Omental fat pad (tissue), 4 donors: ENCODE measurements around the gene SH3BP4. TPM values are rescaled to one million over a fixed set of nuclear protein-coding genes. Genes with fewer than 3 reads are reported as not detected.

Source experiments
- ATAC-seq: fragments of 150-250 bp; one replicate; pipeline ENCODE4 v1.9.1; 2016; ENCODE audit warnings: mild to moderate bottlenecking, moderate library complexity; ENCODE audit not compliant: low FRiP score
- DNase-seq: peaks from one replicate; pipeline ENCODE4 v3.0.0-alpha.2; 2019; ENCODE audit warnings: low spot score
- total RNA-seq, 4 donors: library from RNA; depleted of rRNA; stranded (reverse); fragments of >200 nt; gene quantifications; one replicate each; pipeline ENCODE4 v1.1.0, GENCODE V29; 2016
- TF ChIP-seq, protein P1 (sequence below), 3 donors: fragments of 450-650 bp; IDR thresholded peaks; one replicate each; pipeline ENCODE4 v1.5.1; 2016 to 2017; ENCODE audit warnings: antibody characterized with exemption in 3 of 3, mild to moderate bottlenecking in 3 of 3, moderate library complexity in 2 of 3

SH3BP4 gene
- total RNA-seq, 4 donors from 2014 or later = 32.5 to 66.9 (median 44.2) TPM

DNA sequence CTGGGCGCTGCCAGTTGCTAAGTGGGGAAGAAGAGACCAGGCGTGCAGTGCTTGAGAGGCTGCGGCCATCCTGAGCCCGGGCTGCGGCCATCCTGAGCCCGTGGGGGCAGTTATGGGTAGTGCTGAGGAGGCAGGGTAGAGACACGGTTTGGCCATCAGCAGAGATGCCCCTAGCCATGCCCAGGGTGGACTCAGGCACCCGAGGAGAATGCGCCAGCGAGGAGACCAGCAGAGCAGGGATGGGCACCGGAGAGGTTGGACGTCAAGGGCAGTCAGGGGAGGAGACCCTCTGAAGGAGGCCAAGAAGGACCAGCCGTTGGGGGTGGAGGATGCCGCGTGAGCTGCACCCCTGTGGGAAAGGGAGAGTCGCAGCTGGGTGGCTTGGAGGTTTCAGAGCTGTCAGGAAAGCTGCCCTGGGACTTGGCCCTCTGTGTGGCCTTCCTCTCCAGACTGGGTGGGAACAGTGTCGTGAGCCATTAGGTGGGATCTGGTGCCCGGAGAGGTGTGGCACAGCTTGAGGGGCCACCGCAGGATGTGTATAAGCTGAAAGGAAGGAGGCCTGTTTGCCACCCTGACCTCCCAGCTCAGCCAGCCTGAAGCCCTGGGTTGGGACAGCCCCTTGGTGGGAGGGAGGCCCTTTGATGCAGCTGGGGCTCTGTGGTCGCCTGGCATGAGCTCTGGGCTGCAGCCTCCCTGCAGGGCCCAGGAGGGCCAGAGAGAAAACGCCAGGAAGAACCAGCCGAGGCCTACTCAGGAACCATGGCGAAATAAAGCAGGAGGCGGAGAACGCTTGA, 56.0 kb downstream of the SH3BP4 start:
- no peak for DNase-seq
- ATAC-seq = no peak
- TF ChIP-seq, protein P1, sequence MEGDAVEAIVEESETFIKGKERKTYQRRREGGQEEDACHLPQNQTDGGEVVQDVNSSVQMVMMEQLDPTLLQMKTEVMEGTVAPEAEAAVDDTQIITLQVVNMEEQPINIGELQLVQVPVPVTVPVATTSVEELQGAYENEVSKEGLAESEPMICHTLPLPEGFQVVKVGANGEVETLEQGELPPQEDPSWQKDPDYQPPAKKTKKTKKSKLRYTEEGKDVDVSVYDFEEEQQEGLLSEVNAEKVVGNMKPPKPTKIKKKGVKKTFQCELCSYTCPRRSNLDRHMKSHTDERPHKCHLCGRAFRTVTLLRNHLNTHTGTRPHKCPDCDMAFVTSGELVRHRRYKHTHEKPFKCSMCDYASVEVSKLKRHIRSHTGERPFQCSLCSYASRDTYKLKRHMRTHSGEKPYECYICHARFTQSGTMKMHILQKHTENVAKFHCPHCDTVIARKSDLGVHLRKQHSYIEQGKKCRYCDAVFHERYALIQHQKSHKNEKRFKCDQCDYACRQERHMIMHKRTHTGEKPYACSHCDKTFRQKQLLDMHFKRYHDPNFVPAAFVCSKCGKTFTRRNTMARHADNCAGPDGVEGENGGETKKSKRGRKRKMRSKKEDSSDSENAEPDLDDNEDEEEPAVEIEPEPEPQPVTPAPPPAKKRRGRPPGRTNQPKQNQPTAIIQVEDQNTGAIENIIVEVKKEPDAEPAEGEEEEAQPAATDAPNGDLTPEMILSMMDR (IDR thresholded peaks at IDR 0.05) = no peak

DNA sequence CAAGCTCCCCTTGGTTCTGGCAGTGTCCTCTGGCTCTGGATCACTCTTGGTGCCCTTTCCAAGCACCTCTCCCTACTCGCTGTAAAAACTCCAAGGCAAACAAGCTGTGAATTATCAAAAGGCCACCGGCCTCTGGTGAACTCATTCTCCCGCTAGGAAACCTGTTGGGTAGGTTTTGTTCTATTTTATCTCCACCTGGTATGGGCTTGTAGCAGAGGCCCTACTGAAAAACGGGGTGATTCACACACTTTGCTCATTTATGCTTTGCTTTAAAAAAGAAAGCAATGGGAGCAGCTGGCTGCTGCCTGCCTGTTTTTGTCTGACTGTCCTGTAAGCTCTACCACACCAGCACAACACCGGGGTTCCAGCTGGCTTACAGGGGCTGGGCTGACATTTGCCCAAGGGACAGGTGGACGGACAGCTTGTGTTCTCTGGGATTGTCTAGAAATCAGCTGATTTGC, 56.8 kb downstream of the SH3BP4 start:
- ATAC-seq (no peak), DNase-seq (no peak)
- TF ChIP-seq, protein P1 (IDR thresholded peaks at IDR 0.05) = no peak

- ATAC-seq (no peak), DNase-seq (no peak)
- TF ChIP-seq, protein P1 (IDR thresholded peaks at IDR 0.05) = no peak
These were observed 57.3 kb downstream of the SH3BP4 start for GRCh38 chr2:235009081-235009480.

DNA sequence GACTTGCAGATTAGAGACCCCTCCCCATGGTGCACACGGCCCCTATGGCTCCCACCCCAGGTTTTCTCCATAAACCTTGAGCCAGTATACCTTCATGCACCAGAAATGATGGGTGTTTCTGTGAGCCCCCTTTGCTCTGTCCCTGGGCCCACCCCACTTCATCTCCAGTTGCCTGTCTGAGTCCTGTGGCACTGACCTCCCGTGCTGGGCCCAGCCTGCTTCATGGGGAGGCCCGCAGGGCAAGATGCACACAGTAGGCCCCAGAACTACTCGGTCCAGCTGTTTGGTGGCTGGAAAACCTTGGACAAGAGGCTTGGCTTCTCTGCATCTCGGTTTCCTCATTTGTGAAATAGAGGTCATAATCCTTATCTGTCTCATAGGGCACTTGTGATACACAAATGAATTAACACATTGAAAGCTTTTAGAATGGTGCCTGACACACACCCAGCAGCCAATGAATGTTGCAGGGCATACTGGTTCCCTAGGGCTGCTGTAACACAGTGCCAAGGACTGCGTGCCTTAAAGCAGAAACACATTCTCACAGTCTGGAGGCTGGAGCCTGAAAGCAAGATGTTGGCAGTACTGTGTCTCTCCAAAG, 58.4 kb downstream of the SH3BP4 start:
- ATAC-seq (no peak), DNase-seq (no peak)
- TF ChIP-seq, protein P1 (IDR thresholded peaks at IDR 0.05) = no peak

DNA sequence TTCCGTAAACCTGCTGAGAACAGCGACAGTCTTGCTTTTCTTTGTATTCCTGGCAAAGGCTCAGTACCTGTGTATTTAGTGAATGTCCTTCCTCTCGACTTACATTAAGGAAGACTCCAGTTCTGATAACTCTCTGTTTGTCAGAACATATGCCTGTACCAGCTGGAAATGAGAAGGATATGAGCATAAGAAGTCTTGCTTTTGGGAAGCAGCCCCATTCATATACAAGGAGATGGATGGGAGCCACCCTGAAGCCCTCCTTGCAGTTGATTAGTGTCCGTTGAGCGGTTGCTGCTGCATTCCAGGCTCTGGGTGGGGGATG, 59.8 kb downstream of the SH3BP4 start:
- TF ChIP-seq, protein P1 (IDR thresholded peaks at IDR 0.05) = no peak

DNA sequence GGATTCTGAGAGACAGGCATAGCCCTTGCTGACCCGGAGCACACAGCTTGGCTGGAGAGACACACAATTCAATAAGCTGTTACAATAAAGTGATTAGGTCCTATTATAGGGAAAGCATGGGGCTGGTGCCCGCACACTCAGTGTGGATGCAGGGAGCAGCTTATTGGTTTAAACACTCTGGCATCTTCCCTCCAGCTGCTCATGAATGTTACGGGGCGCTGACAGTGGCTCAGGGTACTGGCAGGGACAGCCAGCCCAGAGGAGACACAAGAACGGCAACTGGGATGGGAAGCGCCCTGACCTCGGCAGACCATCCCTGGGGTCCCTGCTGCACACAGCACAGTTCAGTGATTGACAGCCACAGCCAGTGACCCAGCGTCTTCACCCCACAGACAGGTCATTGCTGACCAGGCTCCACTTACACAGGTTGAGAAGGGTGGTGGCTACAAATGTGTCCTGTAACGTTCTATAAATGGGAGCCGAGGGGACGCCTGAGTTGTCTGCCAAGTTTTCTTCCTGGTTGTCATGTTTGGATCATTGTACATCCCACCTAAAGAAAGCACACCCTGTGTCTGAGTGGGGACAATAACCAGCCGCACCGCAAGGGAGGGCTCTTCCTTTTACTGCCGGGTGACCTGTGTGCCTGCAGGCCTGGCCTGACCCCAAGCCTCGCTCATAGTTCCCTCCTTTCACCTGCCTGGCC, 60.3 kb downstream of the SH3BP4 start:
- TF ChIP-seq, protein P1 (IDR thresholded peaks at IDR 0.05) = no peak
- ATAC-seq = no peak
- no peak for DNase-seq

More for the DNA sequence above, 59.8 kb downstream of the SH3BP4 start:
- ATAC-seq (no peak), DNase-seq (no peak)
